22Rv1 (cell line): ENCODE data around the gene TNNT3.

Experiments used
- CTCF ChIP-seq: fragments of 450-650 bp; IDR thresholded peaks from 2 replicates; pipeline ENCODE4 v1.5.1; 2017; ENCODE audit warnings: mild to moderate bottlenecking
- ZFX ChIP-seq: fragments of 450-650 bp; IDR thresholded peaks from 2 replicates; pipeline ENCODE4 v1.6.1; 2017; ENCODE audit warnings: antibody characterized with exemption, borderline replicate concordance

DNA sequence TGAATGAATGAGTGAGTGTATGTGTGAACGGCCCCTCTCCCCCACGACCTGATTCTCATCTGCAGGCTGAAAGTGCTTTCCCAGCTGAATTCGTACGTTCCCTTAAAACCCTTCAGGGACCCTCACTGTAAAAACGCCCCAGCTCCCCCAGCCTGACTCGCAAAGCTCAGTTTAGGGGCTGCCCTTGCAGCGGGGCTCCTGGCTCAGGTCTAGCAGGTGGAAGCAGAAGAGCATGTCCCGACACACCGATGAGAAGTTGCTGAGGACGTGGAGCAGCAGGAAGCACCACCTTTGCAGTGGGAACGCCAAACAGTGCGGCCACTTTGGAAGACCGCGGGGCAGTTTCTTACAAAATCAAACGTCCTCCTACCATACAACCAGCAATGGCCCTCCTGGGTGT lies 24.1 kb downstream of the TNNT3 start:
- TF ChIP-seq CTCF = no peak
- TF ChIP-seq ZFX = no peak
